ENCODE results near the gene MDM2.

GRCh38 chr12:68815232-68815927 lies 7.4 kb downstream of the MDM2 start:
- TF ChIP-seq EP300 (IDR thresholded peaks at IDR 0.05) (no peak), CTCF (IDR thresholded peaks at IDR 0.05) (no peak), MYC (IDR thresholded peaks at IDR 0.05; ENCODE audit: borderline replicate concordance, low read length) (no peak)
